ENCODE measurements around the gene LGALS7B.

DNA sequence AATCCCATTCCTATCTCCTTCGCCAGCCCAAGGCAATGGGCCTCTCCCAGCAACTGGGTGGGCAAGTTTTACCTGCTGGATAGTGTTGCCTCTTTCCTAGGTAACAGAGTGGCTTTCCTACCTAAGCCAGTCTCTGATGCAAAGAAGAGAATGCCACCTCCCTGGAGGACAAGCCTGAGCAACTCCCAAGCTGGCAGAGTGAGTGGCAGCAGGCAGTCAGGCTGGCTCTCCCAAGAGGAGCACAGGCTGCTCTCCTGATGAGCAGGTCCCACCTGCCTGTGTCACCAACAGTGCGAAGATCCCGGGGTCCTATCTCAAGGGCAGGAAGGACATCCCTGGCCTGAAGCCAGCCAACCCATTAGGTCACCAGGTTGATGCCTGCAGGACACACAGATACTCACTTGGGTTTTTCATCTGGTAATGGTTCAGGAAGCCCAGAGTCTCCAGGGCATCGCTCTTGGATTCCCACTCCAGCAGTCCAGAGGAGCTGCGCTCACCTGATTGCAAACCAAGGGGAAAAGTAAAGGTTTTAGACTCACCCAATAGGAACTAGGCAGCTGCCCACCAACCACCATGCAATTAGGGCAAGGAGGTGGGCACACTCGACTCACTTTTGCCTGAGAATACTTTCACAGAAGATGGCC lies 48.1 kb downstream of the LGALS7B start:
- TF ChIP-seq POLR2A (IDR thresholded peaks at IDR 0.05; ENCODE audit: low read depth, low read length) (peak; percentile 48), POLR2AphosphoS5 (IDR thresholded peaks at IDR 0.05; ENCODE audit: low read depth, low read length) (no peak)

All from GM12892 (cell line).